HG02943 (cell line): ENCODE results near the gene KIF5B.
"Not testable (repeated sequence)": the region's sequence is repeated elsewhere in the genome, so short reads cannot be mapped to it uniquely, and the experiment has no call there.

Experiments used
- ATAC-seq: cut with Tn5 transposase; IDR thresholded peaks from one replicate; pipeline ENCODE4 v1.9.1; 2021; ENCODE audit warnings: mild to moderate bottlenecking, low read depth, moderate library complexity; ENCODE audit not compliant: unreplicated experiment

KIF5B gene

GRCh38 chr10:31969847-31970246 lies 86.4 kb downstream of the KIF5B start:
- not testable (repeated sequence) for ATAC-seq

GRCh38 chr10:31963589-31963980 lies 92.6 kb downstream of the KIF5B start:
- no peak for ATAC-seq

- ATAC-seq = no peak
Measured at GRCh38 chr10:31962826-31963588, 93.2 kb downstream of the KIF5B start.

- no peak for ATAC-seq
Measured at GRCh38 chr10:31961277-31962074, 94.7 kb downstream of the KIF5B start.

GRCh38 chr10:31959461-31960173 lies 96.6 kb downstream of the KIF5B start:
- ATAC-seq = no peak
